ENCODE measurements around the gene TMEM97. TPM values are rescaled to one million over a fixed set of nuclear protein-coding genes. Genes with fewer than 3 reads are reported as not detected.

TMEM97 gene
- total and polyA plus RNA-seq, 2 experiments from 2014 or later: 15.9 to 16.3 TPM

GRCh38 chr17:28341516-28341915 is 22.5 kb downstream of the TMEM97 start:
- H4K20me1 ChIP-seq (ENCODE audit: insufficient read depth): no peaks in the 10 kb centered on the region; the same call in 1 of the 2 replicates
- WGBS, 2 experiments (ENCODE audit: low coverage in 1 of 2, low lambda C conversion rate in 2 of 2, missing lambda C conversion rate in 2 of 2): 99 to 100% methylated on average over 11 of the region's 11 CpGs
- peaks cover 31% of the 10 kb centered on the region for H3K4me1 ChIP-seq (ENCODE audit: insufficient read depth)
- DNase-seq: no peak
- H3K9ac ChIP-seq: no peak overlapping the region
- no peak overlapping the region for H3K4me3 ChIP-seq
- H3K79me2 ChIP-seq (ENCODE audit: insufficient read depth): peaks cover 49% of the 10 kb centered on the region
- peaks cover 31% of the 10 kb centered on the region for H3F3A ChIP-seq (ENCODE audit: insufficient read depth)
- H3K27ac ChIP-seq: no peak overlapping the region
- peaks cover 39% of the 10 kb centered on the region for H3K36me3 ChIP-seq (ENCODE audit: low read depth)
- H3K4me2 ChIP-seq (ENCODE audit: unreplicated experiment): no peak overlapping the region
- in situ Hi-C loops (cut with MboI): no loop called here
- H3K9me2 ChIP-seq (ENCODE audit: insufficient read depth): no peaks in the 10 kb centered on the region
- no peak overlapping the region for H2AFZ ChIP-seq
- H3K27me3 ChIP-seq (replicated peaks; ENCODE audit: insufficient read depth): no peaks in the 10 kb centered on the region
- TF ChIP-seq EZH2phosphoT487 (IDR thresholded peaks at IDR 0.05; ENCODE audit: insufficient read depth, low read depth) (no peak), EZH2 (IDR thresholded peaks at IDR 0.05; ENCODE audit: insufficient read depth, poor library complexity, severe bottlenecking) (no peak)
- no peaks in the 10 kb centered on the region for H3K9me3 ChIP-seq (ENCODE audit: low read depth)

- H3F3A ChIP-seq (ENCODE audit: insufficient read depth): peaks cover 37% of the 10 kb centered on the region
- no peak for DNase-seq
- H3K9ac ChIP-seq: no peak overlapping the region
- H3K36me3 ChIP-seq (ENCODE audit: low read depth): peaks cover 39% of the 10 kb centered on the region
- H3K4me3 ChIP-seq: no peak overlapping the region
- H3K4me2 ChIP-seq (ENCODE audit: unreplicated experiment): no peak overlapping the region
- H3K9me2 ChIP-seq (ENCODE audit: insufficient read depth): no peaks in the 10 kb centered on the region
- H3K4me1 ChIP-seq (ENCODE audit: insufficient read depth): peaks cover 30% of the 10 kb centered on the region
- WGBS, 2 experiments (ENCODE audit: low coverage in 1 of 2, low lambda C conversion rate in 2 of 2, missing lambda C conversion rate in 2 of 2): 92% methylated on average over 14 of the region's 14 CpGs
- no peaks in the 10 kb centered on the region for H3K27me3 ChIP-seq (replicated peaks; ENCODE audit: insufficient read depth)
- H3K9me3 ChIP-seq (ENCODE audit: low read depth): no peaks in the 10 kb centered on the region
- no peak overlapping the region for H3K27ac ChIP-seq
- no peak overlapping the region for H2AFZ ChIP-seq
- in situ Hi-C loops (cut with MboI): no loop called here
- no peaks in the 10 kb centered on the region; the same call in 1 of the 2 replicates for H4K20me1 ChIP-seq (ENCODE audit: insufficient read depth)
- peaks cover 41% of the 10 kb centered on the region for H3K79me2 ChIP-seq (ENCODE audit: insufficient read depth)
- TF ChIP-seq EZH2 (IDR thresholded peaks at IDR 0.05; ENCODE audit: insufficient read depth, poor library complexity, severe bottlenecking) (no peak), EZH2phosphoT487 (IDR thresholded peaks at IDR 0.05; ENCODE audit: insufficient read depth, low read depth) (no peak)
These were observed 23.3 kb downstream of the TMEM97 start for GRCh38 chr17:28342313-28342712.

GRCh38 chr17:28343491-28343932 is 24.5 kb downstream of the TMEM97 start:
- no peaks in the 10 kb centered on the region for H4K20me1 ChIP-seq (ENCODE audit: insufficient read depth)
- no peaks in the 10 kb centered on the region for H3K27me3 ChIP-seq (replicated peaks; ENCODE audit: insufficient read depth)
- H3K79me2 ChIP-seq (ENCODE audit: insufficient read depth): peaks cover 29% of the 10 kb centered on the region
- H3K9me3 ChIP-seq (ENCODE audit: low read depth): no peaks in the 10 kb centered on the region
- WGBS, 2 experiments (ENCODE audit: low coverage in 1 of 2, low lambda C conversion rate in 2 of 2, missing lambda C conversion rate in 2 of 2): 65 to 69% methylated on average over 8 to 10 of the region's 10 CpGs
- in situ Hi-C loops (cut with MboI): no loop called here
- DNase-seq: no peak
- no peak overlapping the region for H3K27ac ChIP-seq
- no peak for TF ChIP-seq EZH2phosphoT487 (IDR thresholded peaks at IDR 0.05; ENCODE audit: insufficient read depth, low read depth)
- no peak for TF ChIP-seq EZH2 (IDR thresholded peaks at IDR 0.05; ENCODE audit: insufficient read depth, poor library complexity, severe bottlenecking)
- H3K4me1 ChIP-seq (ENCODE audit: insufficient read depth): peaks cover 24% of the 10 kb centered on the region
- no peak overlapping the region for H3K4me2 ChIP-seq (ENCODE audit: unreplicated experiment)
- H3K9me2 ChIP-seq (ENCODE audit: insufficient read depth): no peaks in the 10 kb centered on the region
- H3K36me3 ChIP-seq (ENCODE audit: low read depth): peaks cover 43% of the 10 kb centered on the region
- H2AFZ ChIP-seq: no peak overlapping the region
- H3K4me3 ChIP-seq: no peak overlapping the region
- peaks cover 39% of the 10 kb centered on the region for H3F3A ChIP-seq (ENCODE audit: insufficient read depth)
- H3K9ac ChIP-seq: no peak overlapping the region

- Histone ChIP-seq H2AFZ (no peak overlapping the region), H3K9ac (no peak overlapping the region), H3F3A (ENCODE audit: insufficient read depth) (peaks cover 44% of the 10 kb centered on the region), H3K9me2 (ENCODE audit: insufficient read depth) (no peaks in the 10 kb centered on the region), H3K36me3 (ENCODE audit: low read depth) (peaks cover 43% of the 10 kb centered on the region), H3K79me2 (ENCODE audit: insufficient read depth) (peaks cover 24% of the 10 kb centered on the region), H3K4me2 (ENCODE audit: unreplicated experiment) (no peak overlapping the region), H3K27ac (no peak overlapping the region), H3K9me3 (ENCODE audit: low read depth) (no peaks in the 10 kb centered on the region), H4K20me1 (ENCODE audit: insufficient read depth) (no peaks in the 10 kb centered on the region), H3K4me1 (ENCODE audit: insufficient read depth) (peaks cover 24% of the 10 kb centered on the region), H3K27me3 (replicated peaks; ENCODE audit: insufficient read depth) (no peaks in the 10 kb centered on the region), H3K4me3 (no peak overlapping the region)
- in situ Hi-C loops (cut with MboI): no loop called here
- 77 to 80% methylated on average over 9 of the region's 9 CpGs for WGBS, 2 experiments (ENCODE audit: low coverage in 1 of 2, low lambda C conversion rate in 2 of 2, missing lambda C conversion rate in 2 of 2)
- no peak for TF ChIP-seq EZH2 (IDR thresholded peaks at IDR 0.05; ENCODE audit: insufficient read depth, poor library complexity, severe bottlenecking)
- no peak for TF ChIP-seq EZH2phosphoT487 (IDR thresholded peaks at IDR 0.05; ENCODE audit: insufficient read depth, low read depth)
- no peak for DNase-seq
These were observed 25.0 kb downstream of the TMEM97 start for GRCh38 chr17:28344011-28344410.

Measured in GM23248 (cell line).